Measurements from ENCODE around the gene OAS2.
A peak's percentile ranks its signal among the peaks of the same experiment; 100 is the strongest.

The OAS2 gene

GRCh38 chr12:113022563-113023297, 44.4 kb downstream of the OAS2 start:
- no peak for DNase-seq (ENCODE audit: low spot score)

DNA sequence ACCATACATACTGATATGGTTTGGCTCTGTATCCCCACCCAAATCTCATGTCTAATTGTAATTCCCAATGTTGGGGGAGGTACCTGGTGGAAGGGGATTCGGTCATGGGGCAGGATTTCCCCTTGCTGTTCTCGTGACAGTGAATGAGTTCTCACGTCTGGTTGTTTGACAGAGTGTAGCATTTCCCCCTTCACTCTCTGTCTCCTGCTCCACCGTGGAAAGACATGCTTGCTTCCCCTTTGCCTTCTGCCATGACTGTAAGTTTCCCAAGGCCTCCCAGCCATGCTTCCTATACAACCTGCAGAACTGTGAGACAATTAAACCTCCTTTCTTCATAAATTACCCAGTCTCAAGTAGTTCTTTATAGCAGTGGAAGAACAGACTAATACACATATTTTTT, 49.4 kb downstream of the OAS2 start:
- no peak for DNase-seq (ENCODE audit: low spot score)

DNA sequence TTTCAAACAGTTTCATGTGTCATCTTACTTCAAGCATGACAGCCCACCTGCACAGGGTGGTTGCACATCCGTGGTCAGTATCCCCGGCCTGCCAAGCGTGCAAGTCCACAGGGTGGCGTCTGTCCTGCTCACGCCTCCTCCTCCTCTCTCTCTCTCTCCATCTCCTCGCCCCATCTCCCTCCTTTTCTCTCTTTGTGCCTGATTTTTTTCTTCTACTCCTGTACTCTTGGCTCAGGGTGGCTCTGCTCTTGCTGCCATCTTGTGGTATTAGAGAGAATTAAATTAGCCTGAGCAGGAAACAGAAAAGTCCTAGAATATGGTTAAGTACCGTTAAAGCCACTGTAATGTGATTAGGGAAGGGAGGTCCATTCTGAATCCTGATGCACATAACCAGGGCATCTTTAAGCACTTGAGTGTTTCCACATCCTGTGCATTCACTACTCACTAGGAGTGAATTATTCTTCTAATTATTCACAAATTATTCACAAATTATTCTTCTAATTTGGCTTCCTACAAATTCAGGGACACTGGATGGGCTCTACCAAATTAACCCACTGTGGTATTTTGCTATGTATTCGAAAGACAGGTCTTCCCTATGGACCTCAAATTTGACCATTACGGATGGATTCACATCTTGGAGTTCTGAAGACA, 52.7 kb downstream of the OAS2 start:
- peak; percentile 80 for DNase-seq (ENCODE audit: low spot score)

DNA sequence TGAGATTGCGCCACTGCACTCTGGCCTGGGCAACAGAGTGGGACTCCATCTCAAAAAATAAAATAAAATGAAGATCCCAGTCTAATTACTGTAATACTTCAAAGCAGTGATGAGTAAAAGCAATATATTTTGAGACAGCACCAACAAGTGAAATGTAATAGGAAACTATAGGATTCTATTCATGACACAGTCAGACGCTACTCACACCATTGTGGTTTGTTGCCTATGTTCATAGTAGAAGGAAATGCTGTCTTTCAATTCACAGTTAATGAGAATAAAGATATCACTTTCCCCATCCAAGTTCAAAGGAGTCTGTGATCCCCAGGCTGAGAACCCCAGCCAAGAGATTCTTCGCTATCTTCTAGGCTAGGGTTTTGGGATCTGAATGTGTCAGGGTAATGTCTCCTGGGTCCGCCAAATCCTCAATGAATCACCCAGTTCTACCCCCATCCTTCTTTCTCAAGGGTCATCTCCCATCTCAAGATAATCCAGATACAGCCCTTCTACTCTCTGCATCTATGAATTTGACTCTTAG, 61.7 kb downstream of the OAS2 start:
- DNase-seq (ENCODE audit: low spot score): no peak

DNA sequence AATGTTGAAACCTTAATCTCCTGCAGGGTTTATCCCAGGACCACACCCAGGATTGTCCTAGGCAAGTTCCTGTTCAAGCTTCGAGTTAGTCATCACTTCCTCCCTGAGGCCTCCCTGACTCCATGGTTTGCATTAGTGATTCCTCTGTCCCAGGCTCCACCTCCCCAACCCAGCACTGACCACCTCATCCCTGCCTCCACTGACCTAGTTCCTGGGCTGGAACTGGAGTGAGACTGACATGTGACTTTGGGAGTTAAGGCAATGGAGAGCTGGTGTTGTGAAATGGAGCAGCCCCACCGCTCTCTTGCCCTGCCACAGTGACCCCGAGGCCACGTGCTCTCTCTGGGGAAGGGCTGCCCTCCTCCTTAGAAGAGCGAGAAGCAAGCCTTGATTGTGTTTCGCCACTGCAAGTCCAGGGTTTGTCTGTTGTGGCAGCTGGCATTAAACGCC, 62.4 kb downstream of the OAS2 start:
- DNase-seq (ENCODE audit: low spot score): no peak

GRCh38 chr12:113041560-113041959, 63.2 kb downstream of the OAS2 start:
- DNase-seq (ENCODE audit: low spot score): no peak

GRCh38 chr12:113043240-113043639, 64.9 kb downstream of the OAS2 start:
- no peak for DNase-seq (ENCODE audit: low spot score)

DNA sequence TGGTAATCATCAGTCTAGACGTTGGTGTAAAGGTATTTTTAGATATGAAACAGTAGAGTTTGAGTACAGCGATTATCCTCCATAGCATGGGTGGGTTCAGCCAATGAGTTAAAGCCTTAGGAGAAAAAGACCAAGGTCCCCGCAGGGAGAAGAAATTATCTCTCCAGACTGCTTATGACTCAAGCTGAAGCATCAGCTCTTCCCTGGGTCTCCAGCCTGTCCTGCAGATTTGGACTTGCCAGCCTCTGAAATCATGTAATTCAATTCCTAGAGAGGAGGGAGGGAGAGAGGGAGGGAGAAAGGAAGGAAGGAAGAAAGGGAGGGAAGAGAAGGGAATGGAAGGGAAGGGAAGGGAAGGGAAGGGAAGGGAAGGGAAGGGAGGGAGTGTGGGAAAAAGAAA, 66.2 kb downstream of the OAS2 start:
- DNase-seq (ENCODE audit: low spot score): no peak

GRCh38 chr12:113048716-113049127, 70.4 kb downstream of the OAS2 start:
- peak; percentile 85 for DNase-seq (ENCODE audit: low spot score)

- DNase-seq (ENCODE audit: low spot score): peak; percentile 79
These were observed 71.8 kb downstream of the OAS2 start for GRCh38 chr12:113049976-113050742.

GRCh38 chr12:113050795-113051194, 72.5 kb downstream of the OAS2 start:
- peak; percentile 91 for DNase-seq (ENCODE audit: low spot score)

DNA sequence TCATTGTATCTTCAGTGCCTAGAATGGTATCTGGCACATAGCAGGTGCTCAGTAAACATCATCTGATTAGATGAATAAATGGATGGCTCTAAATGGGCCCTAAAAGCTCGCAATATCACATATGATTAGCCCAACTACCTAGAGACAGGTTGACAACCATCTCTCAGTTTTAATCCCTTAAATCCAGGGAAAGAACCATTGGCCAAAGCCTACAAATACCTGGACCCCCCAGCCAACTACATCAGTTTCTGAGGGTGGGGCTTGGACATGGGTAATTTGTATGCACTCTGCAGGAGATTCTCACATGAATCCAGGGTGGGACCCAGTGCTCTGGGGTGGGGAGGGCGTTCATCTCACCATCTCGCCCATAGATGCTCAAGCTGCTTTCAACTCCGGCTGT, 73.4 kb downstream of the OAS2 start:
- DNase-seq (ENCODE audit: low spot score): peak; percentile 52

GRCh38 chr12:113052326-113052725, 74.0 kb downstream of the OAS2 start:
- peak; percentile 86 for DNase-seq (ENCODE audit: low spot score)

DNA sequence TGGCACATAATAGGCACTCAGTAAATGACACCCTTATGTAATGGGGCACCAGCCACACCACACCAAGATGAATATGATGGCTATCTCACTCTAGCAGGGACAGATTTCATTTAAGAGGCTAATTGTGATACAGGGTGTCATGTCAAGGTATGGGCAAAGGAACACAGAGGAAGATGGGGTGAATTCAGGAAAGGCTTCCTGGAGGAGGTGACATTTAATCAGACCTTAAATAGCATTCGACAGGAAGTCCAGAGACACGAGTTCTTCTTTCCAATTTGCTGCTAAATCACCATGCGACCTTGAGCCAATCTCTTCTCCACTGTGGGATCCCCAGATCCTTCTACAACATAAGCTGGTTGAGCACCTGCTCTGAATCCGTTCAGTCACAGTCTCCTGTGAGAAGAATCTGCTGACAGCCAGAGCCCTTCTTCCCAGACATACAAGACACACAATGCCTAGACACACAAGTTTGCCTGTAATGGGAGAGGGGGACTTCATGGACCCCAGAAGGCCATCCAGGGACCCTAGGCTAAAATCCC, 76.7 kb downstream of the OAS2 start:
- DNase-seq (ENCODE audit: low spot score): peak; percentile 50

- no peak for DNase-seq (ENCODE audit: low spot score)
These were observed 77.5 kb downstream of the OAS2 start for GRCh38 chr12:113055594-113056380.

DNA sequence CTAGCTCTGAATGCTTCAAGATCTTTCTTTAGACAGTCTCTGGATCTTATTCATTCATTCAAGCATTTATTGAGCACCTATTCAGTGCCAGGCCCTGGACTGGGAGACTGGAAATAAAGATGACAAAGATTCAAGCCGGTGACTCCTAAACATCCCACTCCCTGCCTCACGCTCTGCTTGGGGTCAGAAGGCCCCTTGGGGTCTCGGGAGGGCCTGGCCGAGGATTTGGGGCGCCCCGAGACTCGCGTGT, 78.0 kb downstream of the OAS2 start:
- no peak for DNase-seq (ENCODE audit: low spot score)

DNA sequence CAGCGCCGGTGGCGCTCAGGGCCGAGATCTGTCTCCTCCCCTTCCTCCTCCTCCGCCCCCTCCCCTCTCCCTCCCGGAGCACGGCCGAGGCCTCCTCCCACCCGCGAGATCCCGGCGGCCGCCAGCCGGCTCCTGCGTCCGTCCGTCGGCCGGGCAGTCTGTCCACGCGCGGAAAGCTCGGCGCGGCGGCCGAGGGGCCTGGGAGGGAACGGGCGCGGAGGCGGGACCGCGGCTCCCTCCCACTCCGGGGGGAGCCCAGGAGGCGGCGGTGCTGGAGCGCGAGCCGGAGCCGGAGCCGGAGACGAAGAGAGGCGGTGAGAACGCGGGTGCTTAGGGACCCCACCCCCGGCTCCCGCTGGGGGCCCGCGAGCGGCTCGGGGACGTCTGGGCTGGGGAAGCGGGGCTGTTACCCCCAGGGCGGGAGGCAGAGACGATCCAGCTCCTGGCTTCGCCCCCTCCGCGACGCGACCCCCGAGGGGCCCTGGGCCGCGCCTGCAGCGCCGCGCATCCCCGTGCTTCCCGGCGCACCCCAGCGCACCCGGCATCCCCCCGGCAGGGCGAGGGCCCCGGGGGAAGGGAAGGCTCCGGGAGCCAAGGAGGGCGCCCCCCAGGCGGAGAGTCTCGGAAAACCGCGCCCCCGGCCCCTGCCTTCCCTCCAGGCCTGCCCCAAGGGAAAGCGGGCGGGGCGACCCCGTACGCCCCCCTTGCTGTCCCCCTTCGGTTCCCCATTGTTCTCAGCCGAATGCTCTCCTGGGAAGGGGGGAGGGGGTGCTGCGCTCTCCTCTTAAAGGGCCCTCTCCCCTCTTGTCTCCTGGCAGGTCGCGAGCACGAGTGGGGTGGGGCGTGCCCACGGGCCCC, 78.5 kb downstream of the OAS2 start, which contains the start of gene DTX1:
DTX1 (plus strand) TSS at position 100 of the 858 bp plus-strand sequence. CDS start 1,463 bp downstream, outside the sequence.
- no peak for DNase-seq (ENCODE audit: low spot score)

DNA sequence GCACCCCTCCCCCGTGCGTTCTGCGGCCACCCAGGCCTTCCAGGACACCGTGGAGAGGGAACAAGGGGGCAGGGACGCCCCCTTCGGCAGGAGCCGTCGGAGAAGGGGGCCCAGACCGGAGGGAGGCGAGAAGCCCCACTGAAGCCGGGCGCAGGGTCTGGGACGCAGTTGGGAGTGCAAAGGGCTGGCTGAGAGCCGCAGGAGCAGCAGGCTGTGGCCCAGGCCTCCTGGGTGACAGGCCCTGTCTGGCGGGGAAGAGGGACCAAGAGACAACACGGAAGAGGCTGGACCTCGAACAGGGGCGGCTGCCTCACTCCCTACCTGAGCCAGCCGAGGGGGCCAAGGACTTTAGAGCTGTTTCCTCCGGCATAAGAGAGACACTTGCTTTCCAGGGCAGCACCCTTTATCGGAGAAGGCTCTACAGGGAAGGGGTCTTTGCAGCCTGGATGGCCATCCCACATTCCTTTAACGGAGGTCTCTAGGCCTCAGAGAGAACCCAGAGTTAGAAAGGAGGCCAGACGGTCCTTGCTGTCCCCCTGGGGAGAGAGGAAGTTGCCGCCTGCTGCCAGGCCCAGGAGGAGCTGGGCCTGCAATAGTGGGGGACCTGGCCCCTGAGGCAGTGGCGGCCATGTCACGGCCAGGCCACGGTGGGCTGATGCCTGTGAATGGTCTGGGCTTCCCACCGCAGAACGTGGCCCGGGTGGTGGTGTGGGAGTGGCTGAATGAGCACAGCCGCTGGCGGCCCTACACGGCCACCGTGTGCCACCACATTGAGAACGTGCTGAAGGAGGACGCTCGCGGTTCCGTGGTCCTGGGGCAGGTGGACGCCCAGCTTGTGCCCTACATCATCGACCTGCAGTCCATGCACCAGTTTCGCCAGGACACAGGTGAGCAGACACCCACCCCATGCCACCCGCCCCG, 79.5 kb downstream of the OAS2 start:
- DNase-seq (ENCODE audit: low spot score): peak; percentile 43

GRCh38 chr12:113058553-113058952, 80.2 kb downstream of the OAS2 start:
- DNase-seq (ENCODE audit: low spot score): no peak
